GM18520 (cell line): ENCODE data around the gene CACTIN.
"Not testable (repeated sequence)": the region's sequence is repeated elsewhere in the genome, so short reads cannot be mapped to it uniquely, and the experiment has no call there.

Source experiments
- ATAC-seq: cut with Tn5 transposase; IDR thresholded peaks from one replicate; pipeline ENCODE4 v1.9.1; 2021; ENCODE audit not compliant: unreplicated experiment

The CACTIN gene

GRCh38 chr19:3590991-3591659 lies 35.5 kb downstream of the CACTIN start:
- no peak for ATAC-seq

DNA sequence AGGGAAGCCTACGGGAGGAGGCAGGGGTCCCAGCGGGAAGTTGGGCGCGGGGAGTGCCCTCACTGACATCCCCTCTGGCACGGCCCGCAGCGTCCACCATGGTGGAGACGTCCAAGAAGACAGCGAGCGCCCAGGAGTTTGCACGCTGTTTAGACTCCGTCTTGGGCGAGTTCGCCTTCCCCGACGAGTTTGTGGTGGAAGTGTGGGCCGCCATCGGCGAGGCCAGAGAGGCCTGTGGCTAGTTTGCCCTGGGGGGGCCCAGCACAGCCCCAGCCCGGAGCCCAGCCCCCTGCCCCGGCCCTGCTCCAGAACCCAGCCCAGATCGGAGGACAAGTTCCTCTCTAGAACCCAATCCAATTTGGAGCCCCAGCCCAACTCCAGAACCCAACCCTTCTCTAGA lies 36.6 kb downstream of the CACTIN start:
- ATAC-seq: no peak

DNA sequence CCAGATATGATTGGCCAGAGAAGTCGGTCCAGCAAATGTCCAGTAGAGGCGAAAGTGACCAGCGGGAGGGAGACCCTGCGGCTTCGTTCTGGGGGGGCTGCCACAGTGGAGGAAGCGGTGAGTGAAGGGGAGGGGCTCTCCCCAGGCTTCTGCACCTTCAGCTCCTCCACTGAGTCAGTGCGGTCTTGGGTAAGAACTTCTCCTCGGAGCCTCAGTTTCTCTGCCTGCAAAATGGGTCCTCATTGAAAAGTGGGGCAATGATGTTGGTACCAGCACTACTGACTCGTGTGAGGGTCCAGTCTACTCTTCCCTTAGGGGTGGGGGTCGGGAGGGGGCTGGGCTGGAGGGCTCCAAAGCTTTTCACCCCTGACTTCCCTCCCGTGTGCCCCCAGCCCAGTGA lies 37.2 kb downstream of the CACTIN start:
- ATAC-seq: no peak

DNA sequence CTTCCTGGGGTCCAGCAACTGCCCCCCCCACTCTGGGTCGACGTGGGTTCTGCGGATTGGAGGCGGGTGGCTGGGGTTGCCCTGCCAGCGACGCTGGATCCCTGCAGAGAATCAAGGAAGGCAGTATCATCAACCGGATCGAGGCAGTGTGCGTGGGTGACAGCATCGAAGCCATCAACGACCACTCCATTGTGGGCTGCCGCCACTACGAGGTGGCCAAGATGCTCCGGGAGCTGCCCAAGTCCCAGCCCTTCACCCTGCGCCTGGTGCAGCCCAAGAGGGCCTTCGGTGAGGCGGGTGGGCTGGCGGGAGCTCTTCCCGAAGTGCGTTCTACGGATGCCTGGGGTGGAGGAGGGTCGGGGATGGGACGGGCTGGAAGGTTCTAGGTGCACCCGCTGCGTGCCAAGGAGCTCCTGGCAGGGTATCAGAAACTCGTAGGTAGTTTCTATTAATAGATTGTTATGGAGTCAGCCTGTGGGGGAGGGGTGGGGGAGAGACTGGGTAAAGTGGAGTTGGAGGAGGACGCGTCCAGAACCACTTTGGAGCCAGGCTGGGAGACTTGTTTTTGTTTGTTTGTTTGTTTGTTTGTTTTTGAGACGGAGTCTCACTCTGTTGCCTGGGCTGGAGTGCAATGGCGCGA lies 39.8 kb downstream of the CACTIN start:
- no peak for ATAC-seq

DNA sequence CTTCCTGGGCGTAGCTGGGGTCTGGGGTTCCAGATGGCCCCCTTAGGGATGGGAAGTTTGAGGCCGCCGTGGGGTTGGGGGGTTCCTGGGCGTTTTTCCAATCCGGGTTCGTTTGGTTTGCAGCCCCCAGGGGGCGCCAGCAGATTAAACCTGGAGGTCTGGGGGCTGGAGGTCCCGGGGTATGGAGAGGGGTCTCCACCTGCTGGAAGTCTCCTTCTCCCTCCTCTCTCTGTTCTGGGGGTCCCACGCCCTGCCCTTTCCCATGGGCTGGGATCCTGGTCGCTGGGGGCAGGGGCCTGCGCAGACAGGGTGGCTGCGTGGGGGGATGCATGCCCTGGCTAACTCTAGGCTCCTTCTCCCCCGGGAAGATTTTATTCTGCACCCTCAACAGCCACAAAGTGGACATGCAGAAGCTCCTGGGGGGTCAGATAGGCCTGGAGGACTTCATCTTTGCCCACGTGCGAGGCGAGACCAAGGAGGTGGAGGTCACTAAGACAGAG lies 40.4 kb downstream of the CACTIN start:
- no peak for ATAC-seq

DNA sequence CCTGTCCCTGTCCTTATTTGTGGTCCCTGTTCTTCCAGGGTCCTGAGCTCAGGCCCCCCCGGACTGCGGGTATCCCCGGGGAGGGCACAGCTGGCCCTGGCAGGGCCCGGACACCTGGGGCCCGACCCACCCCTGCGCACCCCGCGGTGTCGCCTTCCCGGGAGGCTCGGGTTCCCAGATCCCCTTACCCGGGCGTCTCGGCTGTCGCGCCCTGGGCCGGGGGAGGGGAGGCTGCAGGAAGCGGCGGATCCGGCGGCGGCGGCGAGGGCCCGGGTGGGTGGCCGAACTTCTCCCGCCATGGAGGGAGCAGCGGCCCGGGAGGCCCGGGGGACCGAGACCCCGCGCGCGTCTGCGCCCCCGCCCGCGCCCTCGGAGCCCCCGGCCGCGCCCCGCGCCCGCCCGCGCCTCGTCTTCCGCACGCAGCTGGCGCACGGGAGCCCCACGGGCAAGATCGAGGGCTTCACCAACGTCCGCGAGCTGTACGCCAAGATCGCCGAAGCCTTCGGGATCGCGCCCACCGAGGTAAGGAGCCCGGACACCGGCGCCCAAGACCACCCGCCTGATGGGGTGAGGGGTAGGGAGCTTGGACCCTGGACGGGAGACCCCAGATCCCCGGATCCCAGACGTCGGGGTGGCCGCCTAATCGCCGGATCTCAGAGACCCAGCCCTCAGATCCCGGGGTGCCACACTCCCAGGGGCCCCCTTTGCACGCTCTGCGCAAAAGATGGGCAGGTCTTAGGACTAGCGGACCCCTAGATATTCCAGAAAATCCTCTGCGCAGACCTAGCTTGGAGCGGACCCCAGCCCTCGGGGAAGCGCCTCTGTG lies 41.1 kb downstream of the CACTIN start, which contains the start of gene GIPC3:
TSS of gene GIPC3 (plus strand) at position 178 of the 826 bp plus-strand sequence. CDS start at position 298, 120 bp downstream.
- ATAC-seq: no peak

DNA sequence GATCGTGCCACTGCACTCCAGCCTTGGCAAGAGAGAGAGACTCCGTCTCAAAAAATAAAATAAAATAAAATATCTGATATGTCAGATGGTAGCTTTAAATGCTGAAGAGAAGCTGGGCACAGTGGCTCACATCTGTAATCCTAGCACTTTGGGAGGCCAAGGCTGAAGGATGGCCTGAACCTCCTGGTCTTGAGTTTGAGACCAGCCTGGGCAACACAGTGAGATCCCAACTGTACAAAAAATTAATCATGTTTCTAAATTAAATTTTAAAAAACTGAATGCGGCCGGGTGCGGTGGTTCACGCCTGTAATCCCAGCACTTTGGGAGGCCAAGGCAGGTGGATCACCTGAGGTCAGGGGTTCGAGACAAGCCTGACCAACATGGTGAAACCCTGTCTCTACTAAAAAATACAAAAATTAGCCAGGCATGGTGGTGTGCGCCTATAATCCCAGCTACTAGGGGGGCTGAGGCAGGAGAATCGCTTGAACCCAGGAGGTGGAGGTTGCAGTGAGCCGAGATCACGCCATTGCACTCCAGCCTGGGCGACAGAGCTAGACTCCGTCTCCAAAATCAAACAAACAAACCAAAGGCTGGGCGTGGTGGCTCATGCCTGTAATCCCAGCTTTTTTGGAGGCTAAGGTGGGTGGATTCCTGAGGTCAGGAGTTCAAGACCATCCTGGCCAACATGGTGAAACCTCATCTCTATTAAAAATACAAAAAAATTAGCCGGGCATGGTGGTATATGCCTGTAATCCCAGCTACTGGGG lies 42.4 kb downstream of the CACTIN start:
- not testable (repeated sequence) for ATAC-seq

GRCh38 chr19:3581792-3582191 lies 44.8 kb downstream of the CACTIN start:
- ATAC-seq: not testable (repeated sequence)

GRCh38 chr19:3580156-3580934 lies 46.2 kb downstream of the CACTIN start:
- no peak for ATAC-seq

DNA sequence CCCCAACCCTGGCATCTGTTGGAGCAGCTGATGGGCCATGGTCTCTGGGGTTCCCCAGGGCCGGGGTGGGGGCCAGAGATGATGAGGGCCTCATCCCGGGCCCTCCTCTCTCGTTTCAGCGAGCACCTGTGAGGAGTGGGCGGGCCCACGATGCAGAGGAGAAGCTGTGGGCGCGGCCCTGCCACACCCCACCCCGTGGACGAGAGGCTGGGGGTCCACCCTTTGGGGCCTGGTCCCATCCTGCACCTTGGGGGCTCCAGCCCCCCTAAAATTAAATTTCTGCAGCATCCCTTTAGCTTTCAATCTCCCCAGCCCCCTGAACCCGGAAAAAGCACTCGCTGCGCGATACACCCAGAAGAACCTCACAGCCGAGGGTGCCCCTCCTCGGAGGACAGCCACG lies 48.2 kb downstream of the CACTIN start:
- no peak for ATAC-seq

DNA sequence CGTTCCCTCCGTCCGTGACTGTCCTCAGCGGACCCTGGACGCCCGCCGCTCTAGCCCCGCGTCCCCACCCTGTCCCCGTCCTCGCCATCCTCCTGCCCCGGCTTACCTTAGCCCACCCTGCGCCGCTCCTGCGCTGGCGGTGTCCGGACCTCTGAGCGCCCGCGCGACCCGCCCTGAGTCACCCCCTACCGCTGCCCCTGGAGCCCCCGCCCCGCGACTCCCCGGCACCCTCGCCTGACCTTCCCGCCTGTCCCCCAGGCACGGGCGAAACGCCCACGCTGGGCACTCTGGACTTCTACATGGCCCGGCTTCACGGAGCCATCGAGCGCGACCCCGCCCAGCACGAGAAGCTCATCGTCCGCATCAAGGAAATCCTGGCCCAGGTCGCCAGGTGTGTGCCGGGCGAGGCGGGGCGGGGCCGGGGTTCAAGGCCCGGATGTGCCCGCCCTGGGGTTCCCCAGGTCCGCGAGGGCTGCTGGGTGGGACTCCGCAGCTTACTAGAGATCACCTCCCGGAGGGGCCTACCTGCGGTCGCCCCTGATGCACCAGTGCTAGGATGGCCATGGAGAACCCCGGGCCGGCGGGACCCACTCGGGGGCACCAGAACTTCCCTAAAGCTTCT lies 48.8 kb downstream of the CACTIN start:
- ATAC-seq: no peak

DNA sequence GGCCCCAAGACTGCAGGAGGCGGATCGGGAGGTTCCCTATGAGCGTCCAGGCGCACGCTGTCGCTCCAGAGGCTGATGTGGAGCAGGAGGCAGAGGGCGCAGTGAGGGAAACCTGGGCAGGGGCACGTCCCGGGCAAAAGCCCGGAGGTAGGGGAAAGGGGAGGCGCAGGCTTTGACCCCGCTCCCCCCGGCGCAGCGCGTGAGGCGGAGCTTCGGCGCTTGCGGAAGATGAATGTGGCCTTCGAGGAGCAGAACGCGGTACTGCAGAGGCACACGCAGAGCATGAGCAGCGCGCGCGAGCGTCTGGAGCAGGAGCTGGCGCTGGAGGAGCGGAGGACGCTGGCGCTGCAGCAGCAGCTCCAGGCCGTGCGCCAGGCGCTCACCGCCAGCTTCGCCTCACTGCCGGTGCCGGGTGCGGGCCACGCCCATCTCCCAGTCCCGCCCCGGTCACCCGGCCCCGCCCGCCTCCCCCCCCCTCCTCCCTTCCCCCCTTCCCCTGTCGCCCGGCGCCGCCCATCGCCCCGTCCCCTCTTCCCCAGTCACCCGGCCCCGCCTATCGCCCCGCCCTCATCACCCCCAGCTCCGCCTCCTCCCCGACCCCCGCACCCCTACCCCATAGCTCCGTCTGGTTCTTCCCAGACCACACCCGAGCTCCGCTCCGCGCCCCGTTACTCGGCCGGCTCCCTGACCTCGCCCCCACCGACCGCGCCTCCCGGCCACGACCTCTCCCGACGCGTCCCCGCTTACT lies 49.7 kb downstream of the CACTIN start:
- no peak for ATAC-seq

- no peak for ATAC-seq
These were observed 50.5 kb downstream of the CACTIN start for GRCh38 chr19:3575949-3576673.

DNA sequence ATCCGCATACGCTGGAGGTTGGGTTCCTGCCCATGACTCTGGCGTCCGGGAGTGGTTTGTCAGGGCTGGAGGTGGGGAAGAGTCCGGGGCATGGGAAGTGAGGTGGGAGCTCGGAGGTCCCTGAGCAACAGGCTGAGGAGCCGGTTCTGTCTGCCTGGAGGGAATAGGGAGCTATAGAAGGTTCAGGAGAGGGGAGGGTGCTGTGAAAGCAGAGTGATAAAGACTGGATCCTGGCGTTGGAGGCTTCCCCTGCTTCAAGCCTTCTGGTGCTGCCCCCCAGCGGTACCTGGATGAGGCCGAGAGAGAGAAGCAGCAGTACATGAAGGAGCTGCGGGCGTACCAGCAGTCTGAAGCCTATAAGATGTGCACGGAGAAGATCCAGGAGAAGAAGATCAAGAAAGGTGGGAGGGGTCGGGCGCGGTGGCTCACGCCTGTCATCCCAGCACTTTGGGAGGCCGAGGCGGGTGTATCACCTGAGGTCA lies 51.3 kb downstream of the CACTIN start:
- no peak for ATAC-seq

DNA sequence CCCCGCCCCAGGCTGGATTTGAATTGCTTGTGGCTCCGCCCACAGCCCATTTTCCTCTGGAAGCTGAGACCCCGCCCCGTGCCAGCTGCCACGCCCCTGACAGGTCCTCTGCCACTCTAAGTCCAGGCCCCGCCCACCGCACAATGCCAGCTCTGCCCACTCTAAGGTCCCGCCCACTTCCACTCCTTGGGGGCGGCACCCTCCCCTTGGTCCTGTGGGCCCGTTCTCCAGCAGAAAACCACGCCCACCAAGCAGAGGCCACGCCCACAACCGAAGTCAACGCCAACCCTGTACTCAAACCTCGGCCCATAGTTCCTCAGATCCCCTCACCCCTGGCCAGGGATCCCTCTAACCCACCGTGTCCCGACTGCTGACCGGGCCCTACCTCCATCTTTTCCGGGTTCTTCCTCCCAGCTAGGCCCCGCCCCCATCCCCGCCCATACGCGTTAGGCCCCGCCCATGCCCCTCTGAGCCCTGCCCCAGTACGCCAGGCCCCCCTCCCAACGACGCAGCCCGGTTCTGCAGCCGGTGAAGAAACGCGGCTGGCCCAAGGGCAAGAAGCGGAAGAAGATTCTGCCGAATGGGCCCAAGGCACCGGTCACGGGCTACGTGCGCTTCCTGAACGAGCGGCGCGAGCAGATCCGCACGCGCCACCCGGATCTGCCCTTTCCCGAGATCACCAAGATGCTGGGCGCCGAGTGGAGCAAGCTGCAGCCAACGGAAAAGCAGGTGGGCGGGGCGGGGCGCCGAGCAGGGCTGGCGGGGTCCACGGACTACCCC lies 52.5 kb downstream of the CACTIN start:
- ATAC-seq: no peak

- no peak for ATAC-seq
These were observed 53.3 kb downstream of the CACTIN start for GRCh38 chr19:3573162-3573857.

- no peak for ATAC-seq
These were observed 53.8 kb downstream of the CACTIN start, which contains the start of gene HMG20B for GRCh38 chr19:3572855-3573161. TSS of gene HMG20B (plus strand) at chr19:3572944. CDS start at chr19:3573310, 366 bp downstream.
